Fibroblast of the aortic adventitia (primary cell): ENCODE data around the gene TMEM143. TPM values are rescaled to one million over a fixed set of nuclear protein-coding genes. Genes with fewer than 3 reads are reported as not detected.

Experiments
- DNase-seq: peaks from one replicate; pipeline ENCODE4 v3.0.0-alpha.2; 2010; ENCODE audit warnings: low read depth
- H3K4me3 ChIP-seq: 2 replicates; pipeline ENCODE4 v1.5.1; 2011; ENCODE audit warnings: low read depth, mild to moderate bottlenecking, control low read depth, low read length, moderate library complexity
- total RNA-seq: library from RNA; depleted of rRNA; stranded (reverse); fragments of >200 nt; gene quantifications from 2 replicates; pipeline ENCODE4 v1.2.3, GENCODE V29; 2012; ENCODE audit warnings: low replicate concordance
- TF ChIP-seq, protein P1 (sequence below): IDR thresholded peaks from 2 replicates; pipeline ENCODE4 v1.5.1; 2011; ENCODE audit warnings: mild to moderate bottlenecking, low read length, control low read depth, inconsistent platforms; ENCODE audit not compliant: insufficient read depth

TMEM143 gene
- total RNA-seq, 1 donor = 5.0 TPM

DNA sequence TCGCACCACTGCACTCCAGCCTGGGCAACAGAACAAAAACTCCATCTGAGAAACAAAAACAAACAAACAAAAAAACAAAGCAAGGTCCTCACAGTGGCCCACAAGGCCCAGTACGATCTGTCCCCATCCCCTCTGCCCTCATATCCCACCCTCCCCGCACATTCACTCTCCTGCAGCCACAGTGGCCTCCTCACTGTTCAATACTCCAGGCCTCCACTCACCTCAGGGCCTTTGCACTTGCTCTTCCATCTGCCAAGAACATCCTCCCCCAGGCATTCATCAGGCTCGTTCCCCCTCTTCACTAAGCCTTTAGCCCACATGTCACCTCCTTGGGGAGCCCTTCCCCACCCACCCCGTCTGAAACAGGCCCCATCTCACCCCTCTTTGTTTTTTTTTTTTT is 4.6 kb downstream of the TMEM143 start:
- H3K4me3 ChIP-seq = no peak overlapping the region
- TF ChIP-seq, protein P1, sequence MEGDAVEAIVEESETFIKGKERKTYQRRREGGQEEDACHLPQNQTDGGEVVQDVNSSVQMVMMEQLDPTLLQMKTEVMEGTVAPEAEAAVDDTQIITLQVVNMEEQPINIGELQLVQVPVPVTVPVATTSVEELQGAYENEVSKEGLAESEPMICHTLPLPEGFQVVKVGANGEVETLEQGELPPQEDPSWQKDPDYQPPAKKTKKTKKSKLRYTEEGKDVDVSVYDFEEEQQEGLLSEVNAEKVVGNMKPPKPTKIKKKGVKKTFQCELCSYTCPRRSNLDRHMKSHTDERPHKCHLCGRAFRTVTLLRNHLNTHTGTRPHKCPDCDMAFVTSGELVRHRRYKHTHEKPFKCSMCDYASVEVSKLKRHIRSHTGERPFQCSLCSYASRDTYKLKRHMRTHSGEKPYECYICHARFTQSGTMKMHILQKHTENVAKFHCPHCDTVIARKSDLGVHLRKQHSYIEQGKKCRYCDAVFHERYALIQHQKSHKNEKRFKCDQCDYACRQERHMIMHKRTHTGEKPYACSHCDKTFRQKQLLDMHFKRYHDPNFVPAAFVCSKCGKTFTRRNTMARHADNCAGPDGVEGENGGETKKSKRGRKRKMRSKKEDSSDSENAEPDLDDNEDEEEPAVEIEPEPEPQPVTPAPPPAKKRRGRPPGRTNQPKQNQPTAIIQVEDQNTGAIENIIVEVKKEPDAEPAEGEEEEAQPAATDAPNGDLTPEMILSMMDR = no peak

DNA sequence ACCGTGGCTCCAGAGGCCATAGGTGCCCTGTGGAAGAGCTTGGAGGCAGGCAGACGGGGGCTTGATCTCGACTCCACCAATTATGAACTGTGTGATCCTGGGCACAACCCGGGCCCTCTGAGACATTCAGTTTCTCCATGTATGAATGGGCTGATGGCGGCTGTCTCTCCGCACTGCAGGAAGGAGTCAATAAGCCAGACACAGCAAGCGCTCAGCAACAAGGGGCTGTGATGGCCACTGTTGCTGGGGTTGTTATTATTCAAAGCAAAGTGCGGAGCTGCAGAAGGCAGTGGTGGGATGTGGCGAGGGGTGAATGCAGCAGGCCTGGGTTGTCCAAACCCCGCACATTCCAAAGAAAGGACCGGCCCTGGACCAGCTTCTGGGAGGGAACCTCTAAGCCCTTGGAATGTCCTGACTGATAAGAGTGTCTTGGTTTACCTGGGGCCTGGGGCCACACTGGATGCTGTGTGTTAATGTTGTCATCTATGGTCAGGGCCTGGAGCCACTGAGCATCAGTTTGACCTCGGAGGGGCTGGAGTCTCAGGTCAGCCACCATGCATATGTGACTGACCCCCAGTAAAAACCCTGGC is 8.3 kb downstream of the TMEM143 start:
- TF ChIP-seq, protein P1 = no peak
- no peak overlapping the region for H3K4me3 ChIP-seq
- DNase-seq = no peak

More for the DNA sequence above, 4.6 kb downstream of the TMEM143 start:
- no peak for DNase-seq

DNA sequence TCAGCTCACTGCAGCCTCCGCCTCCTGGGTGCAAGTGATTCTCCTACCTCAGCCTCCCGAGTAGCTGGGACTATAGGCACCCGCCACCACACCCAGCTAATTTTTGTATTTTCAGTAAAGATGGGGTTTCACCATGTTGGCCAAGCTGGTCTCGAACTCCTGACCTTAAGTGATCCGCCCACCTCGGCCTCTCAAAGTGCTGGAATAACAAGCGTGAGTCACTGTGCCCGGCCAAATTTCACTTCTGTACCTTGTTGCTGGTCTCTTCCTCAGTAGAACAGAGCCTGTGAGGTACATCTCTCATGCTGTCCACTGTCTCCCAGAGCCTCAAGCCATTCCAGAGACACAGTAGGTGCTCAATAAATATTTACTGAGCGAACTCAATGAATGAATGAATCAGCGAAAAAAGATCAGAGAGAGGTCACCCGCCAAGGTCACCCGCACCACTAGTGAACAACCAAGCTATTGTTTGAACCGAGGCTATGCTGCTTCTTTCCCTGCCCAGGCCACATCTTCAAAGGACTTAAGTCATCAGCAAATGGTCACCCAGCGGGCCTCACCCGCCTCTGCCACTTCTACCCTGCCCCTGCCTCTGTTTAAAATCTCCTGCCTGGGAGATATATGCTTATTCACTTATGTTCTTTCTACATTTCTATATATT is 9.3 kb downstream of the TMEM143 start:
- TF ChIP-seq, protein P1 = no peak
- H3K4me3 ChIP-seq = no peak overlapping the region
- DNase-seq = no peak

DNA sequence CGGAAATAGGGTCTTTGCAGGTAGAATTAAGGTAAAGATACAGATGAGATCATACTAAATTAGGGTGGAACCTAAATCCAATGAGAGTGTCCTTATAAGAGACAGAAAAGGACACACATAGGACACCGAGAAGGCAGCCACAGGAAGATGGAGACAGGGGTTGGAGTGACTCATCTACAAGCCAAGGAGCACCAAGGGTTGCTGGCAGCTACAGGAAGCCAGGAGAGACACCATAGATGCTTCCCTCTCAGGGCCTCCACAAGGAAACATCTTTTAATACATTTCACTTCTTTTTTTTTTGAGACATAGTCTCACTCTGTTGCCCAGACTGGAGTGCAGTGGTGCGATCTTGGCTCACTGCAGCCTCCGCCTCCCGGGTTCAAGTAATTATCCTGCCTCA is 10.1 kb downstream of the TMEM143 start:
- TF ChIP-seq, protein P1 = no peak
- no peak overlapping the region for H3K4me3 ChIP-seq
- no peak for DNase-seq

DNA sequence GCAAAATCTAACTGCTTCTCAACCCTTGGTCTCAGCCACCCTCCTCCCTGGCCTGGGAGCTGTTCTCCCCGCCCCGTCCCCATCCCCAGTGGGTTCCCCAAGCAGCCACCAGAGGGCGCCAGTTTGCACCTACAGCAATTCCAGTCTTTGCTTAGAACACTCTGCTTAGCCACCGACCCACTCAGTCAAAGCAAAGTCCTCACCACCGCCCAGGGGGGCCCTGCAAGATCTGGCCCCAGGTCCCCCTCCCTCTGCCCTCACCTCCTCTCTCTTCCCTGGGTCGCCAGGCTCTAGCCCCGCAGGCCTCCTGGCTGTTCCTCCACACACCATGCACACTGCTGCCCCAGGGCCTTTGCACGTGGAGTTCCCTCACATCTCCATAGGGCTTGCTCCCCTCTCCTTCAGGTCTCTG is 12.4 kb downstream of the TMEM143 start:
- TF ChIP-seq, protein P1 = peak; percentile 81
- no peak overlapping the region for H3K4me3 ChIP-seq
- peak; percentile 49 for DNase-seq

DNA sequence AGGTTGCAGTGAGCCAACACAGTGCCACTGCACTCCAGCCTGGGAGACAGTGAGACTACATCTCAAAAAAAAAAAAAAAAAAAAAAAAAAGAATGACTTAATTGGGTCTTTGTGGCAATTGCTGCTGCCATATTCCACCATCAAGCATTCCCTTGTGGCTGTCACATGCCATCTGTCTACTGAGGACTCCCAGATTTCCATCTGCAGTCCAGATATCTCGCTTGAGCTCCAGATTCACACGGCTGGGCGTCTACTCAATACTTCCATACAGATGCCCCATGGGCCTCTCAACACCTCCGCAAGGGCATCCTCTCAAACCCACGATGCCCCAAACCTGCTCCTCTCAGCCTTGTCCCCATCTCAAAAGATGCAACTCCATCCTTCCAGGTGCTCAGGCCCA is 12.9 kb downstream of the TMEM143 start:
- DNase-seq = no peak
- TF ChIP-seq, protein P1 = no peak
- H3K4me3 ChIP-seq = no peak overlapping the region

DNA sequence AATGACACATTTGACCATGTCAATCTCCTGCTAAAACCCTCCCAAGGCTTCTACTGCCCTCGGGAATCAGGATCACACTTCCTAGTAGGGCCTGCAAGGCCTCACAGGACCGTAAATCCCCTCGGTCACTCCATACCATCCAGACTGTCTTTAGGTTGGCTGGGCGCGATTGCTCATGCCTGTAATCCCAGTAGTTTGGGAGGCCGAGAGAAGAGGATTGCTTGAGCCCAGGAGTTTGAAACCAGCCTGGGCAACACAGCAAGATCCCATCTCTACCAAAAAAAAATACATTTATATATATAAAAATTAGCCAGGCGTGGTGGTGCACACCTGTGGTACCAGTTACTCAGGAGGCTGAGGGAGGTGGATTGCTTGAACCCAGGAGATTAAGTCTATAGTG is 15.0 kb downstream of the TMEM143 start:
- H3K4me3 ChIP-seq = no peak overlapping the region
- no peak for DNase-seq
- TF ChIP-seq, protein P1 = no peak
